IMR-90 (cell line): ENCODE measurements around the gene SLC27A4. TPM values are rescaled to one million over a fixed set of nuclear protein-coding genes. Genes with fewer than 3 reads are reported as not detected.

Experiments
- ATAC-seq: fragments of 200-7000 bp; cut with Tn5 transposase; 2 replicates; pipeline ENCODE4 v1.9.1; 2020; ENCODE audit warnings: low read depth, mild to moderate bottlenecking, moderate library complexity
- BruUV-seq: library from RNA; stranded (reverse); fragments of 400-500 nt; replicated peaks from 2 replicates; lab custom pipeline; 2021; lab: Mats Ljungman, UMichigan
- CTCF ChIA-PET: fragments of 300-600 bp; formaldehyde crosslinking; extraction: SDS; loops from one replicate; lab custom pipeline; 2021; ENCODE audit warnings: antibody characterized with exemption; lab: Yijun Ruan, JAX
- POLR2A ChIA-PET: fragments of 300-600 bp; sonication (Branson Sonifier 250); formaldehyde crosslinking; loops from one replicate; lab custom pipeline; 2022; ENCODE audit warnings: antibody characterized with exemption; ENCODE audit not compliant: unreplicated experiment; lab: Charles Lee
- DNase-seq: peaks from one replicate; pipeline ENCODE4 v3.0.0; 2013
- H2AFZ ChIP-seq: replicated peaks from 2 replicates; pipeline ENCODE3; 2013; ENCODE audit warnings: low read length, mild to moderate bottlenecking; ENCODE audit not compliant: poor library complexity
- H2AK5ac ChIP-seq: 2 replicates; pipeline ENCODE4 v1.6.1; 2013; ENCODE audit warnings: low read depth, low read length, inconsistent platforms
- H2AK9ac ChIP-seq: replicated peaks from 2 replicates; pipeline ENCODE3; 2013; ENCODE audit warnings: mild to moderate bottlenecking, low read depth, low read length, moderate library complexity; ENCODE audit not compliant: poor library complexity
- H2BK120ac ChIP-seq: 2 replicates; pipeline ENCODE4 v1.6.1; 2013; ENCODE audit warnings: low read depth, low read length, inconsistent platforms
- H2BK15ac ChIP-seq: 3 replicates; pipeline ENCODE4 v1.6.1; 2013; ENCODE audit warnings: low read depth, low read length, inconsistent platforms
- H2BK20ac ChIP-seq: 2 replicates; pipeline ENCODE4 v1.6.1; 2013; ENCODE audit warnings: low read depth, mild to moderate bottlenecking, inconsistent platforms, low read length, moderate library complexity
- H2BK5ac ChIP-seq: 2 replicates; pipeline ENCODE4 v1.6.1; 2013; ENCODE audit warnings: mild to moderate bottlenecking, low read depth, low read length, inconsistent platforms; ENCODE audit not compliant: poor library complexity, severe bottlenecking
- H3K14ac ChIP-seq: replicated peaks from 2 replicates; pipeline ENCODE4 v1.6.1; 2013; ENCODE audit warnings: low read depth, low read length, inconsistent platforms
- H3K18ac ChIP-seq: 2 replicates; pipeline ENCODE4 v1.6.1; 2013; ENCODE audit warnings: low read depth, low read length, control low read depth
- H3K23ac ChIP-seq: 2 replicates; pipeline ENCODE4 v1.6.1; 2013; ENCODE audit warnings: low read depth, low read length, inconsistent platforms
- H3K27ac ChIP-seq: 2 replicates; pipeline ENCODE4 v1.5.1; 2013; ENCODE audit warnings: mild to moderate bottlenecking, control low read depth, low read length; ENCODE audit not compliant: insufficient read depth
- H3K27me3 ChIP-seq: 2 replicates; pipeline ENCODE4 v1.6.1; 2013; ENCODE audit warnings: low read length; ENCODE audit not compliant: control insufficient read depth, insufficient read depth
- H3K36me3 ChIP-seq: 2 replicates; pipeline ENCODE4 v1.6.1; 2013; ENCODE audit warnings: low read length, mixed read lengths; ENCODE audit not compliant: control insufficient read depth, insufficient read depth
- H3K4ac ChIP-seq: 2 replicates; pipeline ENCODE4 v1.6.1; 2013; ENCODE audit warnings: low read depth, low read length, inconsistent platforms
- H3K4me1 ChIP-seq: 2 replicates; pipeline ENCODE4 v1.6.1; 2013; ENCODE audit warnings: low read length, mixed read lengths; ENCODE audit not compliant: control insufficient read depth, insufficient read depth
- H3K4me2 ChIP-seq: 2 replicates; pipeline ENCODE4 v1.6.1; 2013; ENCODE audit warnings: low read depth, mild to moderate bottlenecking, control low read depth, low read length, moderate library complexity
- H3K4me3 ChIP-seq: 2 replicates; pipeline ENCODE4 v1.5.1; 2013; ENCODE audit warnings: low read depth, mild to moderate bottlenecking, control low read depth, low read length, moderate library complexity; ENCODE audit not compliant: insufficient read depth
- H3K56ac ChIP-seq: 2 replicates; pipeline ENCODE4 v1.6.1; 2013; ENCODE audit warnings: low read length, inconsistent platforms; ENCODE audit not compliant: insufficient read depth; ENCODE audit errors: extremely low read depth
- H3K79me1 ChIP-seq, 2 experiments: 2 replicates each; pipeline ENCODE4 v1.6.1; 2013; ENCODE audit warnings: low read length in 2 of 2, inconsistent platforms in 1 of 2, low read depth in 1 of 2
- H3K9ac ChIP-seq: 2 replicates; pipeline ENCODE4 v1.6.1; 2013; ENCODE audit warnings: low read depth, low read length, control low read depth
- H3K9me1 ChIP-seq: 2 replicates; pipeline ENCODE4 v1.6.1; 2013; ENCODE audit warnings: low read length, inconsistent platforms; ENCODE audit not compliant: insufficient read depth
- H3K9me3 ChIP-seq: 2 replicates; pipeline ENCODE4 v1.6.1; 2013; ENCODE audit warnings: low read length; ENCODE audit not compliant: control insufficient read depth, insufficient read depth
- H4K20me1 ChIP-seq: 2 replicates; pipeline ENCODE4 v1.6.1; 2013; ENCODE audit warnings: low read length, inconsistent platforms; ENCODE audit not compliant: insufficient read depth
- H4K5ac ChIP-seq: 2 replicates; pipeline ENCODE4 v1.6.1; 2013; ENCODE audit warnings: mild to moderate bottlenecking, low read depth, low read length, control low read depth
- H4K8ac ChIP-seq, 2 experiments: 2 replicates each; pipeline ENCODE4 v1.6.1; 2013; ENCODE audit warnings: low read depth in 2 of 2, low read length in 2 of 2, control low read depth in 1 of 2, inconsistent platforms in 1 of 2
- H4K91ac ChIP-seq: 2 replicates; pipeline ENCODE4 v1.6.1; 2013; ENCODE audit warnings: low read depth, low read length, inconsistent platforms; ENCODE audit not compliant: insufficient read depth
- CEBPB ChIP-seq: IDR thresholded peaks from 2 replicates; pipeline ENCODE4 v1.6.1; 2012; ENCODE audit warnings: low read depth, low read length, improper control_type of control experiment
- FOS ChIP-seq: fragments of 150-350 bp; IDR thresholded peaks from 2 replicates; pipeline ENCODE4 v1.6.1; 2016; ENCODE audit warnings: low read depth, low read length
- MAFK ChIP-seq: IDR thresholded peaks from 2 replicates; pipeline ENCODE4 v1.6.1; 2012; ENCODE audit warnings: low read depth, low read length, improper control_type of control experiment
- RCOR1 ChIP-seq: IDR thresholded peaks from 2 replicates; pipeline ENCODE4 v1.6.1; 2012; ENCODE audit warnings: mild to moderate bottlenecking, low read length, improper control_type of control experiment; ENCODE audit not compliant: insufficient replicate concordance
- WGBS, 2 experiments: methylation state at CpG; one replicate each; pipeline versions ENCODE4 v1.1.5 to v1.1.7; 2013; ENCODE audit warnings: missing lambda C conversion rate in 2 of 2; ENCODE audit not compliant: insufficient read length in 1 of 2; ENCODE audit errors: extremely low coverage in 2 of 2; 5-methylcytosine and 5-hydroxymethylcytosine counted together
- dilution Hi-C: fragments of 300-500 bp; cut with HindIII; formaldehyde crosslinking; loops from one replicate; pipeline ENCODE4 v1.14.3; 2018; ENCODE audit warnings: low sequenced_read_pairs; ENCODE audit not compliant: unreplicated experiment
- in situ Hi-C: fragments of 300-500 bp; cut with MboI; formaldehyde crosslinking; loops from 3 replicates; pipeline ENCODE4 v1.14.3; 2019; ENCODE audit warnings: low sequenced_read_pairs, inconsistent platforms, mixed read lengths
- intact Hi-C: fragments of 100-400 bp; cut with micrococcal nuclease; formaldehyde crosslinking; loops from 2 replicates; pipeline ENCODE4 v1.10.0; 2022
- polyA plus RNA-seq, 3 experiments: library from polyadenylated mRNA; depleted of rRNA; stranded (reverse); fragments of >200 nt; gene quantifications; 2 replicates each; pipeline ENCODE4 v1.2.3, GENCODE V29; 2012; ENCODE audit warnings: low replicate concordance in 1 of 3
- total RNA-seq: library from RNA; depleted of rRNA; stranded (reverse); fragments of >200 nt; gene quantifications from 2 replicates; pipeline ENCODE4 v1.2.3, GENCODE V29; 2012

Gene SLC27A4
- total and polyA plus RNA-seq, 2 of the 4 experiments (the other 2 are of a cell fraction) = 9.7 to 13.7 TPM

- intact Hi-C loops = no loop called here
- no TSS peak for BruUV-seq
- H4K20me1 ChIP-seq = no peaks in the 10 kb centered on the region
- H2BK5ac ChIP-seq = no peak overlapping the region
- 0 out of 2 replicates have a peak overlapping the region, but pooled peaks have one; percentile 14 for H4K91ac ChIP-seq
- H2BK20ac ChIP-seq = no peak overlapping the region
- 0 out of 2 replicates have a peak overlapping the region, but pooled peaks have one; percentile 4 for H4K5ac ChIP-seq
- no peak overlapping the region for H3K9ac ChIP-seq
- no peak; the same call in 1 of the 2 replicates for ATAC-seq
- 0 out of 2 replicates have a peak overlapping the region, but pooled peaks have one; percentile 44 for H2BK120ac ChIP-seq
- POLR2A ChIA-PET = interaction anchor here (0.7 kb wide), 1 partner anchor 134 kb away, joined by 8 read pairs; no protein-coding TSS in a partner anchor
- H2AK5ac ChIP-seq = no peak overlapping the region; the same call in 1 of the 2 replicates
- H3K79me1 ChIP-seq = no peaks in the 10 kb centered on the region
- no peak overlapping the region for H3K4me3 ChIP-seq
- no peak overlapping the region; the same call in 1 of the 2 replicates for H3K56ac ChIP-seq
- H3K27me3 ChIP-seq = peaks cover 8% of the 10 kb centered on the region; the same call in 1 of the 2 replicates
- H4K8ac ChIP-seq = peak overlapping the region; percentile 25 to 65; a peak in 3 of 4 replicates
- peak overlapping the region; percentile 45 for H3K4ac ChIP-seq
- dilution Hi-C loops = no loop called here
- no peaks in the 10 kb centered on the region for H3K9me3 ChIP-seq
- no peaks in the 10 kb centered on the region for H3K36me3 ChIP-seq
- H2AK9ac ChIP-seq = peak overlapping the region; percentile 79
- no peak overlapping the region for H3K23ac ChIP-seq
- peaks cover 6% of the 10 kb centered on the region for H3K4me1 ChIP-seq
- peak overlapping the region; percentile 83 for H2AFZ ChIP-seq
- no peak for TF ChIP-seq CEBPB
- TF ChIP-seq RCOR1 = peak; percentile 81
- TF ChIP-seq MAFK = no peak
- no peak for TF ChIP-seq FOS
- WGBS, 2 experiments = 49% methylated on average over 4 of the region's 9 CpGs; no CpG with 5 or more reads in 1 of the 2 experiments
- H2BK15ac ChIP-seq = no peak overlapping the region
- H3K27ac ChIP-seq = no peak overlapping the region
- in situ Hi-C loops = no loop called here
- H3K9me1 ChIP-seq = peaks cover 4% of the 10 kb centered on the region; the same call in 1 of the 2 replicates
- H3K14ac ChIP-seq = peak overlapping the region; percentile 54
- H3K18ac ChIP-seq = no peak overlapping the region
- peak; percentile 50 for DNase-seq
- CTCF ChIA-PET = interaction anchor here (1.5 kb wide), 1 partner anchor 112 kb away, joined by 3 read pairs; no protein-coding TSS in a partner anchor
- H3K4me2 ChIP-seq = no peak overlapping the region
Measured at GRCh38 chr9:128406848-128407391, 66.6 kb downstream of the SLC27A4 start.
